Astrocyte (in vitro differentiated cells and primary cell): ENCODE data around the gene IL12RB1. TPM values are rescaled to one million over a fixed set of nuclear protein-coding genes. Genes with fewer than 3 reads are reported as not detected.

Experiments
- DNase-seq: peaks from one replicate; pipeline ENCODE4 v3.0.0-alpha.2; 2010; ENCODE audit warnings: low read depth
- FAIRE-seq: peaks from 2 replicates; lab custom pipeline; 2011; peaks lifted over from hg19 to GRCh38; lab: Jason Lieb, UNC
- H2AFZ ChIP-seq: 2 replicates; pipeline ENCODE4 v1.6.0; 2012; ENCODE audit warnings: low read depth, low read length, inconsistent platforms
- H3K27ac ChIP-seq: 2 replicates; pipeline ENCODE4 v1.5.1; 2011; ENCODE audit warnings: low read depth, low read length, inconsistent platforms
- H3K27me3 ChIP-seq: 2 replicates; pipeline ENCODE4 v1.6.0; 2011; ENCODE audit warnings: low read length, inconsistent platforms; ENCODE audit not compliant: insufficient read depth
- H3K36me3 ChIP-seq: 2 replicates; pipeline ENCODE4 v1.5.1; 2011; ENCODE audit warnings: low read length, inconsistent platforms; ENCODE audit not compliant: insufficient read depth
- H3K4me1 ChIP-seq: 2 replicates; pipeline ENCODE4 v1.5.1; 2011; ENCODE audit warnings: low read length, inconsistent platforms; ENCODE audit not compliant: insufficient read depth
- H3K4me2 ChIP-seq: 2 replicates; pipeline ENCODE4 v1.6.0; 2012; ENCODE audit warnings: low read length, inconsistent platforms
- H3K4me3 ChIP-seq: 2 replicates; pipeline ENCODE4 v1.5.1; 2011; ENCODE audit warnings: low read depth, mild to moderate bottlenecking, low read length, inconsistent platforms; ENCODE audit not compliant: insufficient read depth
- H3K79me2 ChIP-seq: 2 replicates; pipeline ENCODE4 v1.6.0; 2012; ENCODE audit warnings: mild to moderate bottlenecking, low read length, inconsistent platforms; ENCODE audit not compliant: insufficient read depth
- H3K9ac ChIP-seq: 2 replicates; pipeline ENCODE4 v1.6.0; 2012; ENCODE audit warnings: mild to moderate bottlenecking, low read length, inconsistent platforms
- H3K9me3 ChIP-seq: 2 replicates; pipeline ENCODE4 v1.5.1; 2012; ENCODE audit warnings: low read depth, mild to moderate bottlenecking, low read length, inconsistent platforms; ENCODE audit not compliant: insufficient read depth
- H4K20me1 ChIP-seq: 2 replicates; pipeline ENCODE4 v1.6.0; 2012; ENCODE audit warnings: low read length, inconsistent platforms; ENCODE audit not compliant: insufficient read depth
- H3K27ac Mint-ChIP-seq: one replicate; pipeline ENCODE4 v1.8.0; 2021; ENCODE audit warnings: mild to moderate bottlenecking, mixed read lengths; ENCODE audit not compliant: unreplicated experiment
- H3K27me3 Mint-ChIP-seq: one replicate; pipeline ENCODE4 v1.8.0; 2021; ENCODE audit warnings: low read depth, mixed read lengths; ENCODE audit not compliant: unreplicated experiment
- H3K36me3 Mint-ChIP-seq: one replicate; pipeline ENCODE4 v1.8.0; 2021; ENCODE audit warnings: low read depth, mixed read lengths; ENCODE audit not compliant: unreplicated experiment
- H3K4me1 Mint-ChIP-seq: one replicate; pipeline ENCODE4 v1.8.0; 2021; ENCODE audit warnings: low read depth, mixed read lengths; ENCODE audit not compliant: unreplicated experiment
- H3K4me3 Mint-ChIP-seq: one replicate; pipeline ENCODE4 v1.8.0; 2021; ENCODE audit warnings: mild to moderate bottlenecking, moderate library complexity, mixed read lengths; ENCODE audit not compliant: unreplicated experiment
- H3K9me3 Mint-ChIP-seq: one replicate; pipeline ENCODE4 v1.8.0; 2021; ENCODE audit warnings: mild to moderate bottlenecking, mixed read lengths; ENCODE audit not compliant: unreplicated experiment
- EZH2 ChIP-seq: IDR thresholded peaks from 2 replicates; pipeline ENCODE4 v1.6.1; 2012; ENCODE audit warnings: mild to moderate bottlenecking, low read length, inconsistent platforms; ENCODE audit not compliant: insufficient read depth
- total RNA-seq: library from RNA; stranded (reverse); gene quantifications from 2 replicates; pipeline ENCODE4 v1.2.1, GENCODE V29; 2021
- TF ChIP-seq, protein P1 (sequence below): IDR thresholded peaks from 2 replicates; pipeline ENCODE4 v1.5.1; 2011; ENCODE audit warnings: low read depth, mild to moderate bottlenecking, inconsistent platforms, low read length, moderate library complexity; ENCODE audit not compliant: insufficient read depth

IL12RB1 gene
- total RNA-seq, 1 donor from 2014 or later, result 0.07 TPM

DNA sequence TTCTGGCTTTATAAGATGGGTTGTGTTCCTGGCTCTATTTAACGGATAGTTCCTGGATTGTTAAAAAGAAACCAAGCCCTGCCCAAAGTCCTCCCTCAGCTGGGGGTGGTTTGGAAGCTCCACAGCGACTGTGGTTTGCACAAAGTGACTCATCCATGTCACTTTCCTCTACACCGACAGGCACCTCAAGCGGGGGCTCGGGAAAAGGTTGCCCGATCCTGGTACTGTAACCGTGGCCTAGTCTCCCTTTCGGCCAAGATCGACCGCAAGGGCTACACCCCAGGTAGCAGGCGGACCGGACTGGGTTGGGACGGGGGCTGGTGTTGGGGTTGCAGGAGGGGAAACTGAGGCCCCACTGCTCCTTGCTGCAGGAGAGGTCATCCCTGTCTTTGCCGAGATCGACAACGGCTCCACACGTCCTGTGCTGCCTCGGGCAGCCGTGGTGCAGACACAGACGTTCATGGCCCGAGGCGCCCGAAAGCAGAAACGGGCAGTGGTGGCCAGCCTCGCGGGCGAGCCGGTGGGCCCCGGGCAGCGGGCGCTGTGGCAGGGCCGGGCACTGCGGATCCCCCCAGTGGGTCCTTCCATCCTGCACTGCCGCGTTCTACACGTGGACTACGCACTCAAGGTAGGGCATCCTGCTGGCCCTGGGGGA lies 77.2 kb downstream of the IL12RB1 start:
- Histone ChIP-seq H4K20me1 (peaks cover 3% of the 10 kb centered on the region), H3K9me3 (no peaks in the 10 kb centered on the region), H3K9ac (no peak overlapping the region), H3K4me2 (peak overlapping the region; percentile 93), H3K79me2 (no peaks in the 10 kb centered on the region), H3K27ac (no peak overlapping the region), H3K4me1 (peaks cover 22% of the 10 kb centered on the region), H3K4me3 (no peak overlapping the region), H3K27me3 (no peaks in the 10 kb centered on the region), H2AFZ (no peak overlapping the region), H3K36me3 (no peaks in the 10 kb centered on the region)
- Mint-ChIP-seq H3K36me3 (peaks cover 2% of the 10 kb centered on the region), H3K27ac (no peak overlapping the region), H3K4me3 (no peak overlapping the region), H3K27me3 (no peaks in the 10 kb centered on the region), H3K9me3 (no peaks in the 10 kb centered on the region), H3K4me1 (peaks cover 2% of the 10 kb centered on the region)
- no peak for FAIRE-seq
- DNase-seq, result peak; percentile 17
- TF ChIP-seq, protein P1, sequence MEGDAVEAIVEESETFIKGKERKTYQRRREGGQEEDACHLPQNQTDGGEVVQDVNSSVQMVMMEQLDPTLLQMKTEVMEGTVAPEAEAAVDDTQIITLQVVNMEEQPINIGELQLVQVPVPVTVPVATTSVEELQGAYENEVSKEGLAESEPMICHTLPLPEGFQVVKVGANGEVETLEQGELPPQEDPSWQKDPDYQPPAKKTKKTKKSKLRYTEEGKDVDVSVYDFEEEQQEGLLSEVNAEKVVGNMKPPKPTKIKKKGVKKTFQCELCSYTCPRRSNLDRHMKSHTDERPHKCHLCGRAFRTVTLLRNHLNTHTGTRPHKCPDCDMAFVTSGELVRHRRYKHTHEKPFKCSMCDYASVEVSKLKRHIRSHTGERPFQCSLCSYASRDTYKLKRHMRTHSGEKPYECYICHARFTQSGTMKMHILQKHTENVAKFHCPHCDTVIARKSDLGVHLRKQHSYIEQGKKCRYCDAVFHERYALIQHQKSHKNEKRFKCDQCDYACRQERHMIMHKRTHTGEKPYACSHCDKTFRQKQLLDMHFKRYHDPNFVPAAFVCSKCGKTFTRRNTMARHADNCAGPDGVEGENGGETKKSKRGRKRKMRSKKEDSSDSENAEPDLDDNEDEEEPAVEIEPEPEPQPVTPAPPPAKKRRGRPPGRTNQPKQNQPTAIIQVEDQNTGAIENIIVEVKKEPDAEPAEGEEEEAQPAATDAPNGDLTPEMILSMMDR, result no peak
- TF ChIP-seq EZH2, result no peak

Other genes with a start within 250 kb of the IL12RB1 start
- 1.00 and 1.8 TPM in 2 replicates for gene JAK3, start 239.0 kb downstream of the IL12RB1 start, total RNA-seq
- 1,839 and 1,909 TPM in 2 replicates for gene RPL18A, start 227.0 kb downstream of the IL12RB1 start, total RNA-seq
- gene SLC5A5, start 215.0 kb downstream of the IL12RB1 start, total RNA-seq, result not detected in 2 replicates
- gene CCDC124, start 153.9 kb downstream of the IL12RB1 start, total RNA-seq, result 91.0 and 97.3 TPM in 2 replicates
- 1.5 and 1.6 TPM in 2 replicates for gene KCNN1, start 119.8 kb downstream of the IL12RB1 start, total RNA-seq
- gene ARRDC2, start 78.8 kb downstream of the IL12RB1 start, total RNA-seq, result 2.6 and 2.8 TPM in 2 replicates
- gene MAST3, start 10.8 kb upstream of the IL12RB1 start, total RNA-seq, result 5.5 and 6.3 TPM in 2 replicates
- gene PIK3R2, start 66.2 kb upstream of the IL12RB1 start, total RNA-seq, result 58.4 and 60.6 TPM in 2 replicates
- gene IFI30, start 86.9 kb upstream of the IL12RB1 start, total RNA-seq, result 0.89 and 2.3 TPM in 2 replicates
- gene MPV17L2, start 106.3 kb upstream of the IL12RB1 start, total RNA-seq, result 17.7 and 21.8 TPM in 2 replicates
- 6.6 and 7.5 TPM in 2 replicates for gene RAB3A, start 117.1 kb upstream of the IL12RB1 start, total RNA-seq
- gene PDE4C, start 139.5 kb upstream of the IL12RB1 start, total RNA-seq, result 0.64 and 0.70 TPM in 2 replicates
- 1.3 and 1.7 TPM in 2 replicates for gene IQCN, start 187.5 kb upstream of the IL12RB1 start, total RNA-seq
- gene JUND, start 194.7 kb upstream of the IL12RB1 start, total RNA-seq, result 151 and 161 TPM in 2 replicates
- 102 and 127 TPM in 2 replicates for gene LSM4, start 236.1 kb upstream of the IL12RB1 start, total RNA-seq